OCI-LY7 (cell line): Measurements from ENCODE around the gene CARD6. TPM values are rescaled to one million over a fixed set of nuclear protein-coding genes. Genes with fewer than 3 reads are reported as not detected.
"Not testable (repeated sequence)": the region's sequence is repeated elsewhere in the genome, so short reads cannot be mapped to it uniquely, and the experiment has no call there.

ENCODE experiments used
- BruUV-seq: library from RNA; stranded (reverse); fragments of 400-500 nt; replicated peaks from 2 replicates; lab custom pipeline; 2021; lab: Mats Ljungman, UMichigan
- CTCF ChIA-PET: fragments of 300-600 bp; sonication (Branson Sonifier 250); formaldehyde crosslinking; loops from one replicate; lab custom pipeline; 2022; ENCODE audit warnings: antibody characterized with exemption; ENCODE audit not compliant: unreplicated experiment; lab: Charles Lee
- POLR2A ChIA-PET: fragments of 300-600 bp; sonication (Branson Sonifier 250); formaldehyde crosslinking; loops from one replicate; lab custom pipeline; 2022; ENCODE audit warnings: antibody characterized with exemption; lab: Charles Lee
- DNase-seq: peaks from one replicate; pipeline ENCODE4 v3.0.0-alpha.2; 2015; ENCODE audit warnings: low spot score
- H2AFZ ChIP-seq: fragments of 200-600 bp; sonication (generic), shearing (Covaris generic); 2 replicates; pipeline ENCODE4 v1.6.1; 2014; ENCODE audit warnings: mild to moderate bottlenecking, antibody characterized with exemption, low read length, moderate library complexity
- H3K27ac ChIP-seq: fragments of 200-600 bp; sonication (generic); 2 replicates; pipeline ENCODE4 v1.5.1; 2014; ENCODE audit warnings: mixed run types, low read depth, mild to moderate bottlenecking, moderate library complexity, low read length, inconsistent platforms; ENCODE audit not compliant: poor library complexity, severe bottlenecking
- H3K36me3 ChIP-seq: fragments of 200-600 bp; sonication (generic); 2 replicates; pipeline ENCODE4 v1.6.1; 2014; ENCODE audit warnings: mild to moderate bottlenecking, antibody characterized with exemption, low read length, moderate library complexity, mixed read lengths; ENCODE audit not compliant: insufficient read depth
- H3K4me1 ChIP-seq: fragments of 200-600 bp; sonication (generic); 2 replicates; pipeline ENCODE4 v1.5.1; 2014; ENCODE audit warnings: mild to moderate bottlenecking, low read length; ENCODE audit not compliant: insufficient read depth, poor library complexity, severe bottlenecking
- H3K4me2 ChIP-seq: fragments of 200-600 bp; sonication (generic); 2 replicates; pipeline ENCODE4 v1.6.1; 2014; ENCODE audit warnings: mild to moderate bottlenecking, low read length
- H3K4me3 ChIP-seq: fragments of 200-600 bp; sonication (generic); 2 replicates; pipeline ENCODE4 v1.5.1; 2014; ENCODE audit warnings: mild to moderate bottlenecking, low read depth, low read length; ENCODE audit not compliant: poor library complexity, severe bottlenecking
- H3K79me2 ChIP-seq: fragments of 200-600 bp; sonication (generic); 2 replicates; pipeline ENCODE4 v1.6.1; 2016; ENCODE audit warnings: low read depth, mild to moderate bottlenecking, low read length, moderate library complexity, mixed read lengths; ENCODE audit not compliant: insufficient read depth
- H3K9me2 ChIP-seq: fragments of 200-600 bp; sonication (generic); 2 replicates; pipeline ENCODE4 v1.6.1; 2016; ENCODE audit warnings: mild to moderate bottlenecking, low read length, mixed read lengths; ENCODE audit not compliant: insufficient read depth
- H3K9me3 ChIP-seq: fragments of 200-600 bp; sonication (generic); 2 replicates; pipeline ENCODE4 v1.6.1; 2014; ENCODE audit warnings: mild to moderate bottlenecking, mixed run types, low read length, mixed read lengths
- H4K20me1 ChIP-seq: fragments of 200-600 bp; sonication (generic); 2 replicates; pipeline ENCODE4 v1.6.1; 2014; ENCODE audit warnings: mild to moderate bottlenecking, antibody characterized with exemption, low read length, moderate library complexity, mixed read lengths; ENCODE audit not compliant: insufficient read depth
- EZH2phosphoT487 ChIP-seq: fragments of 200-600 bp; sonication (generic); IDR thresholded peaks from 2 replicates; pipeline ENCODE4 v1.6.1; 2018; ENCODE audit warnings: low read depth, borderline replicate concordance, mild to moderate bottlenecking, mixed run types, antibody characterized with exemption, low read length, moderate library complexity, mixed read lengths
- intact Hi-C: fragments of 100-400 bp; cut with micrococcal nuclease; formaldehyde crosslinking; loops from one replicate; pipeline ENCODE4 v1.10.0; 2022; ENCODE audit not compliant: unreplicated experiment
- total RNA-seq, 2 experiments: library from RNA; depleted of rRNA in 1 of 2; stranded (reverse); fragments of >200 nt in 1 of 2; shearing (Covaris generic) in 1 of 2; gene quantifications; 2 replicates each; pipeline ENCODE4 v1.2.3, GENCODE V29; 2014 to 2022
- TF ChIP-seq, protein P1 (sequence below): fragments of 200-600 bp; sonication (generic); conservative IDR thresholded peaks from 2 replicates; pipeline ENCODE4 v1.5.1; 2014; ENCODE audit warnings: mild to moderate bottlenecking, antibody characterized with exemption, low read length, moderate library complexity, mixed read lengths

CARD6 gene
- total RNA-seq, 2 experiments from 2014 or later: 0.53 to 1.1 TPM

GRCh38 chr5:40879163-40879942, 38.2 kb downstream of the CARD6 start:
- CTCF ChIA-PET: no interaction called here
- Histone ChIP-seq H3K4me2 (no peak overlapping the region), H3K79me2 (no peaks in the 10 kb centered on the region), H3K9me3 (no peaks in the 10 kb centered on the region), H4K20me1 (no peaks in the 10 kb centered on the region), H3K4me1 (no peaks in the 10 kb centered on the region), H3K36me3 (no peaks in the 10 kb centered on the region), H3K4me3 (no peak overlapping the region), H3K27ac (no peak overlapping the region), H3K9me2 (no peaks in the 10 kb centered on the region), H2AFZ (no peak overlapping the region)
- peak; percentile 47 for DNase-seq
- TF ChIP-seq, protein P1, sequence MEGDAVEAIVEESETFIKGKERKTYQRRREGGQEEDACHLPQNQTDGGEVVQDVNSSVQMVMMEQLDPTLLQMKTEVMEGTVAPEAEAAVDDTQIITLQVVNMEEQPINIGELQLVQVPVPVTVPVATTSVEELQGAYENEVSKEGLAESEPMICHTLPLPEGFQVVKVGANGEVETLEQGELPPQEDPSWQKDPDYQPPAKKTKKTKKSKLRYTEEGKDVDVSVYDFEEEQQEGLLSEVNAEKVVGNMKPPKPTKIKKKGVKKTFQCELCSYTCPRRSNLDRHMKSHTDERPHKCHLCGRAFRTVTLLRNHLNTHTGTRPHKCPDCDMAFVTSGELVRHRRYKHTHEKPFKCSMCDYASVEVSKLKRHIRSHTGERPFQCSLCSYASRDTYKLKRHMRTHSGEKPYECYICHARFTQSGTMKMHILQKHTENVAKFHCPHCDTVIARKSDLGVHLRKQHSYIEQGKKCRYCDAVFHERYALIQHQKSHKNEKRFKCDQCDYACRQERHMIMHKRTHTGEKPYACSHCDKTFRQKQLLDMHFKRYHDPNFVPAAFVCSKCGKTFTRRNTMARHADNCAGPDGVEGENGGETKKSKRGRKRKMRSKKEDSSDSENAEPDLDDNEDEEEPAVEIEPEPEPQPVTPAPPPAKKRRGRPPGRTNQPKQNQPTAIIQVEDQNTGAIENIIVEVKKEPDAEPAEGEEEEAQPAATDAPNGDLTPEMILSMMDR: peak; percentile 92
- TF ChIP-seq EZH2phosphoT487: no peak
- POLR2A ChIA-PET: no interaction called here
- intact Hi-C loops: loop anchor here (1.0 to 10.0 kb wide), 3 partner anchors 124 to 1305 kb away; partner anchors contain the start of gene TTC33
- no TSS peak for BruUV-seq

DNA sequence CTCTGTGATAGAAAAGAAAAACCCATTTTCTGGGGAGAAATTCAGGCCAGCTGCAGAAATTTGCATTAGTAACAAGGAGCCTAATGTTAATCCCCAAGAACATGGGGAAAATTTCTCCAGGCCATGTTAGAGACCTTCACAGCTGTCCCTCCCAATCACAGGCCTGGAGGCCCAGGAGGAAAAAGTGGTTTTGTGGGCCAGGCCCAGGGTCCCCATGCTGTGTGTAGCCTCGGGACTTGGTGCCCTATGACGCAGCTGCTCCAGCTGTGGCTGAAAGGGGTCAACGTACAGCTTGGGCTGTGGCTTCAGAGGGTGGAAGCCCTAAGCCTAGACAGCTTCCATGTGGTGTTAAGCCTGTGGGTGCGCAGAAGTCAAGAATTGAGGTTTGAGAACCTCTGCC, 41.1 kb downstream of the CARD6 start:
- DNase-seq: no peak
- no peak overlapping the region for H3K4me2 ChIP-seq
- BruUV-seq: no TSS peak
- POLR2A ChIA-PET: no interaction called here
- CTCF ChIA-PET: no interaction called here
- H3K9me2 ChIP-seq: no peaks in the 10 kb centered on the region
- H3K79me2 ChIP-seq: no peaks in the 10 kb centered on the region
- intact Hi-C loops: no loop called here
- H3K27ac ChIP-seq: no peak overlapping the region
- no peaks in the 10 kb centered on the region for H3K9me3 ChIP-seq
- H3K4me1 ChIP-seq: no peaks in the 10 kb centered on the region
- H3K4me3 ChIP-seq: no peak overlapping the region
- no peaks in the 10 kb centered on the region for H3K36me3 ChIP-seq
- H2AFZ ChIP-seq: no peak overlapping the region
- TF ChIP-seq, protein P1: no peak
- no peak for TF ChIP-seq EZH2phosphoT487
- H4K20me1 ChIP-seq: no peaks in the 10 kb centered on the region

DNA sequence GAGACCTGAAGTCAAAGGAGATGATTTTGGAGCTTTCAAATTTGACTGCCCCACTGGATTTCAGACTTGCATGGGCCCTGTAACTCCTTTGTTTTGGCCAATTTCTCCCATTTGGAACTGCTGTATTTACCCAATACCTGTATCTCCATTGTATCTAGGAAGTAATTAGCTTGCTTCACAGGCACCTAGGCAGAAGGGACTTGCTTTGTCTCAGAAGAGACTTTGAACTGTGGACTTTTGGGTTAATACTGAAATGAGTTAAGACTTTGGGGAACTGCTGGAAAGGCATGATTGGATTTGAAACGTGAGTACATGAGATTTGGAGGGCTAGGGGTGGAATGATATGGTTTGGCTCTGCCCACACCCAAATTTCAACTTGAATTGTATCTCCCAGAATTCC, 41.9 kb downstream of the CARD6 start:
- H3K79me2 ChIP-seq, H4K20me1 ChIP-seq, H3K4me1 ChIP-seq, DNase-seq, intact Hi-C loops, H3K4me2 ChIP-seq, H3K27ac ChIP-seq, H3K36me3 ChIP-seq, H3K4me3 ChIP-seq, H2AFZ ChIP-seq, H3K9me2 ChIP-seq, CTCF ChIA-PET, H3K9me3 ChIP-seq, BruUV-seq: not testable (repeated sequence)
- POLR2A ChIA-PET: interaction anchor here (0.9 kb wide), 1 partner anchor 113 kb away, joined by 3 read pairs; no protein-coding TSS in a partner anchor

- CTCF ChIA-PET: interaction anchor here (0.6 kb wide), 1 partner anchor 1819 kb away, joined by 3 read pairs; no protein-coding TSS in a partner anchor
- BruUV-seq: not testable (repeated sequence)
Measured at GRCh38 chr5:40895440-40896425, 54.6 kb downstream of the CARD6 start.

More at GRCh38 chr5:40895440-40896425, 54.6 kb downstream of the CARD6 start:
- H3K79me2 ChIP-seq, H3K9me3 ChIP-seq, H2AFZ ChIP-seq, H3K27ac ChIP-seq, H3K36me3 ChIP-seq, H4K20me1 ChIP-seq, DNase-seq, H3K4me3 ChIP-seq, H3K4me2 ChIP-seq, intact Hi-C loops, H3K4me1 ChIP-seq, H3K9me2 ChIP-seq: not testable (repeated sequence)
- POLR2A ChIA-PET: interaction anchor here (0.6 kb wide), 1 partner anchor 346 kb away, joined by 3 read pairs; no protein-coding TSS in a partner anchor
